ENCODE results near the gene CABP2.

DNA sequence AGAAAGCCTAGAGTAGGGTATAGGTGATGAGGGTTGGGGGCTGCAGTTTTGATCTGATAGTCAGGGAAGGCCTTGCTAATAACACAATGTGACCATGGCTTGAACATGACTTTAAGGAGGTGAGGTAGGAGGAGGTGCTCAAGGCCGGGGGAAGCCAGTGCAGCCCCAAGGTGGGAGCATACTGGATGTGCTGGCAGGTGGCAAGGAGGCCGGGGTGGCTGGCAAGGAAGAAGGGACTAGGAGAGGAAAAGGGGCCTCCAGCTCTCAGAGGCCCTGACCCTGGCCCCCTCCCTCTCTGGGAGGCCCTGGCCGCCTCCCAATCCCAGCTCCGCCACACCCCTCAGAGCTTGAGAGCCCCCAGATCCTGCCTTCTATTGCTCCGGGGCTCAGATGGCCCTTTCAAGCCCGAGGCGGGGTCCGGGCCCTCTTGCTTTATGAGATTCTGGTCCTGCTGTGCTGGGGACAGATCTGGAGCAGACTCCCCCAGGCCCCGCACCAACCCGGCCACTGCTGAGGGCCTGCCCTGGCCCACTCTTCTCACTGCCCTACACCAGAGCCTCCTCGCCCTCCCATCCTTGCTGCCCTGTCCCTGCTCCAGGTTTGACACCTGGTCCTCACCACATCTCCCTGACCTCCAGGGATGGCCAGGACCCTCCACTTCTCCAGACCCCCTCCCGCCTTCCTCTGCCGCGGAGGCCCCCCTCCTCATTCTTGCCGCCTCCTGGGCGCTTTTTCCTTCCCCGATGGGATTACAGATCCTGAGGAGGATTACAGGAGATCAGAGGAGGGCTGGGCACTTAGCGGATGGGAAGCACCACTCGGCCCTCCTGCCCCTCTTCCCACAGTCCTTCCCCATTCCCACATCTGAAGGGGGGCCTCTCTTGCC lies 19.9 kb downstream of the CABP2 start:
- TF ChIP-seq EZH2 (IDR thresholded peaks at IDR 0.05; ENCODE audit: borderline replicate concordance, low read length): no peak
- TF ChIP-seq, protein P1, sequence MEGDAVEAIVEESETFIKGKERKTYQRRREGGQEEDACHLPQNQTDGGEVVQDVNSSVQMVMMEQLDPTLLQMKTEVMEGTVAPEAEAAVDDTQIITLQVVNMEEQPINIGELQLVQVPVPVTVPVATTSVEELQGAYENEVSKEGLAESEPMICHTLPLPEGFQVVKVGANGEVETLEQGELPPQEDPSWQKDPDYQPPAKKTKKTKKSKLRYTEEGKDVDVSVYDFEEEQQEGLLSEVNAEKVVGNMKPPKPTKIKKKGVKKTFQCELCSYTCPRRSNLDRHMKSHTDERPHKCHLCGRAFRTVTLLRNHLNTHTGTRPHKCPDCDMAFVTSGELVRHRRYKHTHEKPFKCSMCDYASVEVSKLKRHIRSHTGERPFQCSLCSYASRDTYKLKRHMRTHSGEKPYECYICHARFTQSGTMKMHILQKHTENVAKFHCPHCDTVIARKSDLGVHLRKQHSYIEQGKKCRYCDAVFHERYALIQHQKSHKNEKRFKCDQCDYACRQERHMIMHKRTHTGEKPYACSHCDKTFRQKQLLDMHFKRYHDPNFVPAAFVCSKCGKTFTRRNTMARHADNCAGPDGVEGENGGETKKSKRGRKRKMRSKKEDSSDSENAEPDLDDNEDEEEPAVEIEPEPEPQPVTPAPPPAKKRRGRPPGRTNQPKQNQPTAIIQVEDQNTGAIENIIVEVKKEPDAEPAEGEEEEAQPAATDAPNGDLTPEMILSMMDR (IDR thresholded peaks at IDR 0.05; ENCODE audit: low read length): no peak
